HG02938 (cell line): ENCODE results near the gene C19orf25.
A peak's percentile ranks its signal among the peaks of the same experiment; 100 is the strongest.
"Not testable (repeated sequence)": the region's sequence is repeated elsewhere in the genome, so short reads cannot be mapped to it uniquely, and the experiment has no call there.

Experiments
- ATAC-seq: cut with Tn5 transposase; IDR thresholded peaks from one replicate; pipeline ENCODE4 v1.9.1; 2021; ENCODE audit warnings: mild to moderate bottlenecking, moderate library complexity; ENCODE audit not compliant: unreplicated experiment

C19orf25 gene

GRCh38 chr19:1512671-1513498 lies 33.9 kb upstream of the C19orf25 start, which contains the start of gene ADAMTSL5:
TSS of gene ADAMTSL5 (minus strand) at chr19:1513019. CDS start at chr19:1510943, 2,076 bp downstream.
- ATAC-seq, result no peak

DNA sequence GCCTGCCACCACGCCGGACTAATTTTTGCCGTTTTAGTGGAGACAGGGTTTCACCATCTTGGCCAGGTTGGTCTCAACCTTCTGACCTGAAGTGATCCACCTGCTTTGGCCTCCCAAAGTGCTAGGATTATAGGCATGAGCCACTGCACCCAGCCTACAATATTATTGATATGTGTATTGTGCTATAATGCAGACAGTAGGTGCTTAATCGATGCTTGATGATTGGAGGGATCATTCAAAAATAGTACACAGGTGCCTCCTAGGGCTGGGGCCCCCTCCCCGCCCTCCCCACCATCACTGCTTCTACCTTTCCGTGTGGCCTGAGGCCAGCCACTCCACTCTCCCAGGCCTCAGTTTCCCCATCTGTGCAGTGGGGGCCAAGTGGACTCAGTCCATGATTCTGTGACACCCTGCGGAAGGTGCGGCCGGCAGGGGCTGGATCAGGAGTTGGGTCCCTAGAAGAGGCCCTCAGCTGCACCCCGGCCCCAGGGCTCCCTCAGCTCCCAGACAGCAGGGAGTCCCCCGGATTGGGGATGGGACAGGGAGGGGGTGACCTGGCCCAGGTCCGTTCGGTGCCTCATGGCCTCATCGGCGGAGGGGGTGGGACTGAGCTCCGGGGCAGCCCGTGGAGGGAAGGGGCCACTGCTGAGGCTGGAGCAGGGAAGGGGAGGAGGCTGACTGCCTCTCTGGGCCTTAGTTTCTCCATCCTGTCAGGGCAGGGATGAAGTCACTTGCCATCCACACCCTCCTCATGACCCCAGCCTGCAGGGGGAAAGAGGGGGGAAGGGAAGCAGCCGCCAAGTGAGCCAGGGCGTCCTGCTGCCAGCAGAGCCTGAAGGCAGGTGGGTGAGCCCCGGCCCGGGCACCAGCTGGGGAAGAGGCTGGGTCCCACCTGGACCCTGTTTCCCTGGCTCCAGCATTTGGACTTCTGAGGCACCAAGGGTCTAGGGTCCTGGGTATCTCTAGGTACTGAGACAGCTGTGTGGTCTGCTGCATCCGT lies 32.6 kb upstream of the C19orf25 start:
- ATAC-seq, result no peak

- no peak for ATAC-seq
Measured at GRCh38 chr19:1510807-1511206, 31.8 kb upstream of the C19orf25 start.

DNA sequence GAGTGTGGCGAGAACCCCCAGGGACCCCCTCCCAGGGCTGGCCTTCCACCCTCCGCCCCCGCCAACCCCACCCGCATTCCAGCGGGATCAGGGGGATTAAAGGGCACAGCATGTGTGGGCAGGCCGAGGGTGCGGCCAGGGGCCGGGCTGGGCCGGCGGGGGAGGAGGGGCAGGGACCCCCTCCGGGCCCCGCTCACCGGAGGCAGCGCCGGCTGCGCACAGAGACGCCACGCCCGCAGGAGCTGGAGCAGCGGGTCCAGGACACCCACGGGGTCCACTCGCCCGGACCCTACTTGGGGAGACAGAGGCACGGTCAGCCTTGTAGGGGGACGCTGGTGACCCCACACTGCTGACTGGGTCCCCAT lies 31.4 kb upstream of the C19orf25 start:
- ATAC-seq, result no peak

DNA sequence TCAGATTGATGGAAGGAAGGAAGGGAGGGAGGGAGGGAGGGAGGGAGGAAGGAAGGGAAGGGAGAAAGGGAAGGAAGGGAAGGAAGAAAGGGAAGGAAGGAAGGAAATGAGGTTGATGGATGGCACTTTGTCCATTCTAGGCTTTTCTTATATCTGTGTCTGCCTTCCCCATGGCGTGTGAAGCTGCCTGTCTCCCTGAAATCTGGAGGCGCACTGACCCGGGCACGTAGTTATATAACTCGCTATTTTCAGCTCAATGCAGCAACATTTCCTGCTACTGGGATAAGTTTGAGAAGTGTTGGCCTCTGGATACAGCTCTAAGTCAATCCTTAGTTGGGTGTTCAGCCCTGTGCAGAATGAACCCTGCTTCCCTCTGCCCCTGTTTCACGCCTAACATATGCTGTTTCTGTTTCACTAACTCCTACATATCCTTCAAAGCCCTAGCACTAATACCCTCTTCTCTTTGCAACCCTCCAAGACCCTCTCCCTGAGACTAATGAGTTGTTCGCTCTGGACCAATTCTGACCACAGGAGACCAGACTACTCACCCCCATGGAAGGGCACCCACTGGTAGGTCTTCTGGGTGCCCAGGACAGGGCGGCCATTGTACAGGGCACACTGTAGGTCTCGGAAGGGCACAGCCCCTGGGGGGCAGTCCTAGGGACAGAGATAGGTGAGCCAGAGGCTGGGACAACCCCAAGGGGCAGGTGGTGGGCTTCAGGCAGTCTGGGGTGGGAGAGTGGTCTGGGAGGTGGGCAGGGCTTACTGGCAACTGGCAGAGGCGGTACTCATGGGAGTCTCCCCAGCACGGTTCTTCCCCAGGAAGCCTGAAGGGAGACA lies 30.8 kb upstream of the C19orf25 start:
- no peak for ATAC-seq

DNA sequence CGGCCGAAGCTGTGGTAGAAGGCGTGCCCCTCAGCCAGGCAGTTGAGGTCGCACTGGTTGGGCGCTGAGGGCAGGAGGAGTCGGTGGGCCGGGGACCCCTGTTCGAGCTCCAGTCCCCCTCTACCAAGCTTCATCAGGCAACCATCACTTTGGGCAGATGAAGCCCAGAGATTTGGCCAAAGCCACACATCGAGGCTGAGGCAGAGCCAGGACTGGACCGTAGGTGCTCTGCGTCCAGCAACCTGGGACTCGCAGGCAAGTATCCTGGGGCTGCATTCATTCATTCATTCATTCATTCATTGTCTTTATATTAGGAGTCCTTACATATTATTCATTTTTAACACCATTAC lies 29.5 kb upstream of the C19orf25 start:
- no peak for ATAC-seq

DNA sequence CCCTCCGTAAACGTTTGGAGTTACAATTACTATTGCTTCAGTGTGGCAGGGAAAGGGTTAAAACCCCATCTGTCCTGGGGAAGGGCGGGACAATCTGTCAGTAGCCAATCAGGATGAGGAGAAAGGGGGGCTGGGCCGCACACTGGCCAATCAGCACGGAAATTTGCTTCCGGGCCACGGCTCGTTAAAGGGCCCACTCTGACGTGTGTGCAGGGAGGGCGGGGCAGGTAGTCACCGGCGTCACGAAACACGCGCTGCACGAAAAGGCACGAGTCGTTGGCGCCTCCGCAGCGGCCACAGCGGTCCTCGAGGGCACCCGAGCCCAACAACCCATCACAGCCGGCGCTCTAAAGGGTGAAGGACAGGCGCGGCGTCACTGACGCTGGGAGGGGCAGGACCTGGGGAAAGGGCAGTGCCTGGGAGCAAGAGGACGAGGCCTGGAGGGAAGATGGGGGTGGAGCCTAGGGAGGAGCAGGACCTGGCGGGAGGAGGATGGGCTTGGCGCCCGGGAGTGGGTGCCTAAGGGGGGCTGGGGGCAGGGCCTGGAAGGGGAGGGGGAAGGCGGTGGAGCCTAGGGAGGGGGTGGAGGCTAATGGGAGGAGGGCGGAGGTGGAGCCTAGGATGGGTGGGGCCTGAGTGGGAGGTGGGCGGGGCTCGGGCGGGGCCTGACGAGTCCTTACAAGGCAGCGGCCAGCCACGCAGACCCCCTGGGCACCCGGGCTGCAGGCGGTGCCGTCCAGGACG lies 28.9 kb upstream of the C19orf25 start:
- peak; percentile 51 for ATAC-seq

DNA sequence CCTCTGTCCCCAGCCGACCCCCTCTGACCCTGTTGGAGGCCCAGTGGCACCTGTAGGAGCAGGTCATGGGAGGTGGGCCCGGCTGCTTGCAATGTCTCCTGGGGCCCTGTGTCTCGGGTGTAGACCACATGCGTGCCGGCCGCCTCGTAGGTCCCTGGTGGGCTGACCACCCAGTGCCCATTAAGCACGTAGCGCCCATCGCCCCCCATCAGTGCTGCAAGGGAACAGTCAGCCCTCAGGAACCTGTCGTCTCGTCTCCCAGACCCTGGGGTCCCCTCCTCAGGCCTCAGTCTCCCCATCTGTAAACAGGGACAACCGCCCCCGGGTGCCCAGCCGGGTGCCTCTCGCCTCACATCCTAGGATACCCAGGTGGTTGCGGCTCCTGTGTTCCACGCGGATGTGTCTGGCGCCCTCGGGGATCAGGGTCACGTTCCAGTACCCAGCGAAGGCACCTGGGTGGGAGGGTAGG lies 28.2 kb upstream of the C19orf25 start:
- no peak for ATAC-seq

DNA sequence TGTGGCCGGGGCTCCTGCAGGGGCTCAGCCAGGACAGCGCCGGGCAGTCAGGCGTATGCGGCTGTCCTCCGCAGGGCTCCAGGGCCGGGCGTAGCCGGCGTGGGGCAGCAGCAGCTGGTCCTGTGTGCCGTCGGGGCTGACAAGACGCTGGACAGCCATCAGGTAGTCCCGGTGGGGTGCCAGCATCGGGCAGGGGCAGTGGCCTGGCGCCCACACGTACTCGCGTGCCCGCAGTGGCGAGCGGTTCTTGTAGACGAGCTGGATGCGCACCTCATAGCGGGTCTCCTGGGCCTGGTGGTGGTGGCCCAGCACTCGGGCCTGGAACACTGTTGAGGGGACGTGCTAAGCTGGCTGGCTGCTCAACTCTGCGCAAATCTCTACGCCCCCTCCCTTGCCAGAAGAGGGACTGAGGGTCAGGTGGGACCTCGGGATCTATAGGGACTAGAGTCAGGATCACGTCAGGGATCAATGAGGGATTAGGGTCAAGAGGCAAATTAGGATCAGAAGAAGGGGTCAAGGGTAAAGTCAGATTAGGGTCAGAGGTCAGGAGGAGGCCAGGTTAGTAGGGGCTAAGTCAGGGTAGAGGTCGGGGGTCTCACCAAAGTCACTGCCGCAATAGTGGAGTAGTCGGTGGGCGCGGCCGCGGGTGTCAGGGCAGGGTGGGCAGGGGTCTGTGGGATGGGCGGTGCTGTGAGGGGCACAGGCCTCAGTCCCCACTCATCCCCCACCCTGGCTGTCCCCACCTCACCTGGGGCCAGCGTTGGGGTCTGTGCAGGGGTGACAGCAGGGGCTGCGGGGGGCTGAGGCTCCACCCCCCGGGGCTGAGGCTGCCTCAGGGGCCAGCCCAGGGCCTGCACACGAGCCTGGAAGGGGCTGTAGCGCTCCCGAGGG lies 27.2 kb upstream of the C19orf25 start:
- ATAC-seq, result no peak

GRCh38 chr19:1505012-1505411 lies 26.0 kb upstream of the C19orf25 start:
- no peak for ATAC-seq

DNA sequence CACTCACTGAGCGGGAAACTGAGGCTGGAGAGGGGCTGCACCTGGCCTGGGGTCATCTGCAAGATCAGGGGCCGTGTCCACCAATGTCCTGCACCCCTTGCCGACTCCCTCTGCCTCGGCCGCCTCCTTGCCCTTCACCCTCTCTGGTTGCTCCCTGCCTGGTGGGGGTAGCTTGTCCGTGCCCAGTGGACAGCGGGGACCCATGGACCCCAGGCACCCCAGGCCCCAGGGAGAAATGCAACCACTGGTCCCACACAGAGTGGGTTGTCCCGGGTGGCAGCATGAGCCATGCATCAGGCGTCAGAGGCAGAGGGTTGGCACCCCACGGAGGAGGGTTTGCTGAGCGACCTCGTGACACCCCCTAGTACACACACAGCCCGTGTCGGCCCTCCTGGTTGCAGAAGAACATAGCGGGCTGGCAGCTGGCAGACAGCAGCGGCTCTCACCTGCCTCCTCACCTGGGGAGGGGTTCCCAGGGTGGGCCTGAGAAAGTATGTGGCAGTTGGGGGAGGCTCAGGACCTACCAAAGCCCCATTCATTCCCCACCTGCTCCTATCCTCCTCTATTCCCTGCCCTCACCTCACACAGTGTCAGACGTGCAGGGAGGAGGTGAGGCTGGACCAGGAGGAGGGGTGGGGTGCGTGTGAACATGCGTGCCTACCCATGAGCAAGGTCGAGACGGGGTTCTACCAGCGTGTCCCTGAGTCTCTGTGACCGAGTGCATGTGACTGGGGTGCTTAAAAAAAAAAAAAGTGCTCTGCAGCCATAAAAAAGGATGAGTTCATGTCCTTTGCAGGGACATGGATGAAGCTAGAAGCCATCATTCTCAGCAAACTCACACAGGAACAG lies 25.1 kb upstream of the C19orf25 start:
- ATAC-seq, result no peak

DNA sequence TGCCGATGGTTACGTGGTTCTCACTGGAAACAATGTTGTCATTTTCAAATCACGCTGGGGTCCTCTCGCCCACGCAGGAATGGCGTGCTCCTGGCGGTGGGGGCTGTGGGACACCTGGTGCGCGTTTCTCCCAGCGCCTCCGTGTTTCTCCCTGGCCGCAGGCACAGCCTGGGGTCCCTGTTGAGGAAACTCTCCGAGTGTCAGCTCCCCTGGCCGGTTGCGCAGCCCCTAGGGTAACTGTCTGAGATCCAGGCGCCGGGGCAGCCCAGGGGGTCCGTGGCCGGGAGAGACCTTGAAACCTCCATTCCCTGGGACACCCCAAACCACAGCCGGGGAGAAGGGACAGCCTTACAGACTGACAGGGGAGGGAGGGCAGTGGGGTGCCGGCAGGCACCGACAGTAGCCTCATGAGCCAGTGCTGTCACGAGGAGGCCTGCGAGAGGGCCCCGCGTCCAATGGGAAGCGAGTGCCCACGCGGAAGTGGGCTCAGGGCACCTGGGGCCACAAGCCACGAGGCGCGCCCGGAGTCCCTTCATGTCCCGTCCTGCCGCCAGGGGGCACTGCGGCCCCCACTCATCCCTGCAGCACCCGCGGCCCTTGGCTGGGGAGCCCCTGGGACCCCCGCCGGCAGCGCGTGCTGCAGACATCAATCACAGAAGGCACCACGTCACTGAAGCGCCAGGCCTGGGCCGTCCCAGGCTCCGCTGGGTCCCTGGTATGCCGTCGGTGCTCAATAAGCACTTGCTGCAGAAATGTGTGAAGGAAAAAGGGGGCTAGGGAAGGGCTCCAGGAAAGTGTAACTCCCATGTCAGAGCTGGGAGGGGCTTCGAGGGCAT lies 24.3 kb upstream of the C19orf25 start:
- ATAC-seq, result no peak

- no peak for ATAC-seq
Measured at GRCh38 chr19:1502433-1503088, 23.5 kb upstream of the C19orf25 start.

DNA sequence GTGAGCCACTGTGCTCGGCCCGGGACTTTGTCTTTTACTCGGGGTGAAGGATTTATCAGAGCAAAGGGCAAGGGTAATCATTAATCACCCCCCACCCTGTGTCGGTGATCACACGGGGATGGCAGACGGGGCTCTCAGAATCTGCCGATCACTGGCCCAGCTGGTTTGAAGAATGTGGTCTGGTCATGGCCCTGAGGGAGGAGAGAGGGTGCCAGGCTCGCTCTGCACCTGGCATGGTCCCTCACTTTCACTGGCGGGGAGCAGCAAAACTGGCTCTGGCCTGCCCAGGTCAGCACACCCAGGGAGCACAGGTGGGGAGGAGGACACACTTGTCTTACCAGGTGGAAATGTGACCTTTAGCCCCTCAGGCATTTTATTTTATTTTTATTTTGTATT lies 22.2 kb upstream of the C19orf25 start:
- no peak for ATAC-seq

GRCh38 chr19:1499231-1499630 lies 20.2 kb upstream of the C19orf25 start:
- ATAC-seq, result not testable (repeated sequence)

GRCh38 chr19:1497578-1498235 lies 18.7 kb upstream of the C19orf25 start:
- no peak for ATAC-seq
